GM19043 (cell line): Measurements from ENCODE around the gene NFYA.
"Not testable (repeated sequence)": the region's sequence is repeated elsewhere in the genome, so short reads cannot be mapped to it uniquely, and the experiment has no call there.

Experiments used
- ATAC-seq: cut with Tn5 transposase; IDR thresholded peaks from one replicate; pipeline ENCODE4 v1.9.1; 2021; ENCODE audit warnings: low read depth; ENCODE audit not compliant: unreplicated experiment

The NFYA gene

GRCh38 chr6:41100871-41101287, 28.1 kb downstream of the NFYA start:
- ATAC-seq = no peak

- ATAC-seq = no peak
Observed at GRCh38 chr6:41103847-41104246, 31.1 kb downstream of the NFYA start.

- no peak for ATAC-seq
Observed at GRCh38 chr6:41111017-41111416, 38.2 kb downstream of the NFYA start.

GRCh38 chr6:41115027-41115426, 42.3 kb downstream of the NFYA start:
- ATAC-seq = not testable (repeated sequence)

GRCh38 chr6:41119508-41119907, 46.7 kb downstream of the NFYA start:
- no peak for ATAC-seq

GRCh38 chr6:41120058-41120457, 47.3 kb downstream of the NFYA start:
- no peak for ATAC-seq

- ATAC-seq = no peak
Observed at GRCh38 chr6:41122373-41122772, 49.6 kb downstream of the NFYA start.

- no peak for ATAC-seq
Observed at GRCh38 chr6:41122918-41123317, 50.1 kb downstream of the NFYA start.

GRCh38 chr6:41125282-41125681, 52.5 kb downstream of the NFYA start:
- ATAC-seq = no peak

- ATAC-seq = no peak
Observed at GRCh38 chr6:41132254-41132653, 59.5 kb downstream of the NFYA start.

GRCh38 chr6:41135062-41135832, 62.5 kb downstream of the NFYA start:
- ATAC-seq = no peak

GRCh38 chr6:41136911-41137310, 64.1 kb downstream of the NFYA start:
- ATAC-seq = no peak

GRCh38 chr6:41147917-41148316, 75.1 kb downstream of the NFYA start:
- ATAC-seq = no peak
